Measurements from ENCODE around the gene RAPSN.

- TF ChIP-seq POLR2AphosphoS5 (IDR thresholded peaks at IDR 0.05; ENCODE audit: borderline replicate concordance, low read depth, low read length) (no peak), EZH2 (IDR thresholded peaks at IDR 0.05) (no peak), FOXP2 (optimal IDR thresholded peaks at IDR 0.05; ENCODE audit: control extremely low read depth, extremely low read length, insufficient read depth) (no peak)
Observed at GRCh38 chr11:47489395-47489755, 40.4 kb upstream of the RAPSN start.
